BJ (cell line): ENCODE results near the gene INPP4A. TPM values are rescaled to one million over a fixed set of nuclear protein-coding genes. Genes with fewer than 3 reads are reported as not detected.

Experiments
- CTCF ChIA-PET: fragments of 350-600 bp; formaldehyde crosslinking; extraction: SDS; loops from one replicate; lab custom pipeline; 2021; ENCODE audit warnings: antibody characterized with exemption, inconsistent platforms; lab: Yijun Ruan, JAX
- POLR2A ChIA-PET: fragments of 300-600 bp; sonication (Branson Sonifier 250); formaldehyde crosslinking; extraction: SDS; loops from one replicate; lab custom pipeline; 2021; ENCODE audit warnings: antibody characterized with exemption; lab: Charles Lee
- DNase-seq: peaks from one replicate; pipeline ENCODE4 v3.0.0-alpha.2; 2011; ENCODE audit warnings: low read depth
- H3K27me3 ChIP-seq: 2 replicates; pipeline ENCODE4 v1.6.0; 2011; ENCODE audit warnings: low read length; ENCODE audit not compliant: control insufficient read depth, insufficient read depth
- H3K36me3 ChIP-seq: 2 replicates; pipeline ENCODE4 v1.5.1; 2011; ENCODE audit warnings: low read length; ENCODE audit not compliant: control insufficient read depth, insufficient read depth
- H3K4me3 ChIP-seq: 2 replicates; pipeline ENCODE4 v1.5.1; 2011; ENCODE audit warnings: low read depth, mild to moderate bottlenecking, control low read depth, low read length
- polyA plus RNA-seq: library from polyadenylated mRNA; depleted of rRNA; stranded (reverse); fragments of >200 nt; gene quantifications from 2 replicates; pipeline ENCODE4 v1.2.3, GENCODE V29; 2011
- TF ChIP-seq, protein P1 (sequence below): IDR thresholded peaks from 2 replicates; pipeline ENCODE4 v1.5.1; 2011; ENCODE audit warnings: low read depth, mild to moderate bottlenecking, control low read depth, inconsistent platforms, low read length, moderate library complexity; ENCODE audit not compliant: insufficient read depth

The INPP4A gene
- polyA plus RNA-seq, 1 experiment = 21.0 TPM

DNA sequence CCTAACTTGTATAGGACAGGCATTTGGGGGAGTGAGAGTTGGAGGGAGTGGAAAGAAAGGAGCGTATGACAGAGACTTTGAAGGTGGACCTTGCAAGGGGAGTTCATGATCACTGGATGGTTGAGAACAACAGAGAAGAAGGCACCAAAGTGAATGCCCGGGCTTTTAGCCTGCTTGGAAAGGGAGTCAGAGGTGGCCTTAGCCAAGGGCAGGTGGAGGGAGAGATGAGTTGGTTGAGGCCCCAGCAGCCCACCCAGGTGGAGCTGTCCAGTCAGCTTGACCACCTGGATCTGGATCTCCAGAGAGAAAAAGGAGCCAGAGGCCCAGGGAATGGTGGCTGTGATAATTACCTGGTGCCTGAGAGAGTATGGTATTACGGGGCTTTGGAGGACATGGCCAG, 90.1 kb downstream of the INPP4A start:
- Histone ChIP-seq H3K27me3 (no peaks in the 10 kb centered on the region), H3K4me3 (no peak overlapping the region), H3K36me3 (peaks cover 7% of the 10 kb centered on the region)
- DNase-seq = no peak
- ChIA-PET CTCF (interaction anchor here (0.8 to 0.9 kb wide), 2 partner anchors 14 to 803 kb away, joined by 3 read pairs; no protein-coding TSS in a partner anchor), POLR2A (no interaction called here)
- TF ChIP-seq, protein P1, sequence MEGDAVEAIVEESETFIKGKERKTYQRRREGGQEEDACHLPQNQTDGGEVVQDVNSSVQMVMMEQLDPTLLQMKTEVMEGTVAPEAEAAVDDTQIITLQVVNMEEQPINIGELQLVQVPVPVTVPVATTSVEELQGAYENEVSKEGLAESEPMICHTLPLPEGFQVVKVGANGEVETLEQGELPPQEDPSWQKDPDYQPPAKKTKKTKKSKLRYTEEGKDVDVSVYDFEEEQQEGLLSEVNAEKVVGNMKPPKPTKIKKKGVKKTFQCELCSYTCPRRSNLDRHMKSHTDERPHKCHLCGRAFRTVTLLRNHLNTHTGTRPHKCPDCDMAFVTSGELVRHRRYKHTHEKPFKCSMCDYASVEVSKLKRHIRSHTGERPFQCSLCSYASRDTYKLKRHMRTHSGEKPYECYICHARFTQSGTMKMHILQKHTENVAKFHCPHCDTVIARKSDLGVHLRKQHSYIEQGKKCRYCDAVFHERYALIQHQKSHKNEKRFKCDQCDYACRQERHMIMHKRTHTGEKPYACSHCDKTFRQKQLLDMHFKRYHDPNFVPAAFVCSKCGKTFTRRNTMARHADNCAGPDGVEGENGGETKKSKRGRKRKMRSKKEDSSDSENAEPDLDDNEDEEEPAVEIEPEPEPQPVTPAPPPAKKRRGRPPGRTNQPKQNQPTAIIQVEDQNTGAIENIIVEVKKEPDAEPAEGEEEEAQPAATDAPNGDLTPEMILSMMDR = no peak

DNA sequence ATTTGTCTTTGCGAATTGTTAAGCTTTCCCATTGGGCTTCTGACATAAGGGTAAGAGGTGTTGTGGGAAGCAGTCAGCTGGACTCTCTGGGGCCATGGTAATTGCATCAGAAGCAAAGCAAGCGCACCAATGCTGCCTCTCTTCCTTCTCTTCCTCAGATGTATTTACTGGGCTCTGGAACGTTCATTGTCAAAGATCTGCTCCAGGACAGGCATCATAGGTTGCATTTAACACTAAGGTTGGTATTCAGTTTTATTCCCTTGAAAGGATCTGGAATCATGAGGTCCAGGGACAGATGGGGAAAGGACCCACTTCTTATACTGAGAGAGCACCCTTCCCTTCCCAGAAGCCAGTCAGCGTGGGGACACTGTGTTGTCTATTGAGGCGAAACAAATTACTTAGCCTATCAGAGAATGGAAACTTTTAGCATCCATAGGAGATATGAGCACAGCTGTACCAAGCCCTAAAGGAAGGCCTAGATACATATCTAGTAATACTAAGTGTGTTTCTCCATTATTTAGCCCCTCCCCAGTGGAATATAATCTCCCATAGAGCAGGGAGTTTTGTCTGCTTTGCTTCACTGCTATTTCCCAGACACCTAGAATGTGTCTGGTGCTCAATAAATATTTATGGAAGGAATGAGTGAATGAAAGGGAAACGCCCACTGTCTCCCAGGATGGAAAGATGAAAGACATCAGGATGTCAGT, 91.5 kb downstream of the INPP4A start:
- no peaks in the 10 kb centered on the region for H3K27me3 ChIP-seq
- ChIA-PET POLR2A (no interaction called here), CTCF (no interaction called here)
- no peak overlapping the region for H3K4me3 ChIP-seq
- TF ChIP-seq, protein P1 = no peak
- H3K36me3 ChIP-seq = peaks cover 9% of the 10 kb centered on the region
- no peak for DNase-seq

DNA sequence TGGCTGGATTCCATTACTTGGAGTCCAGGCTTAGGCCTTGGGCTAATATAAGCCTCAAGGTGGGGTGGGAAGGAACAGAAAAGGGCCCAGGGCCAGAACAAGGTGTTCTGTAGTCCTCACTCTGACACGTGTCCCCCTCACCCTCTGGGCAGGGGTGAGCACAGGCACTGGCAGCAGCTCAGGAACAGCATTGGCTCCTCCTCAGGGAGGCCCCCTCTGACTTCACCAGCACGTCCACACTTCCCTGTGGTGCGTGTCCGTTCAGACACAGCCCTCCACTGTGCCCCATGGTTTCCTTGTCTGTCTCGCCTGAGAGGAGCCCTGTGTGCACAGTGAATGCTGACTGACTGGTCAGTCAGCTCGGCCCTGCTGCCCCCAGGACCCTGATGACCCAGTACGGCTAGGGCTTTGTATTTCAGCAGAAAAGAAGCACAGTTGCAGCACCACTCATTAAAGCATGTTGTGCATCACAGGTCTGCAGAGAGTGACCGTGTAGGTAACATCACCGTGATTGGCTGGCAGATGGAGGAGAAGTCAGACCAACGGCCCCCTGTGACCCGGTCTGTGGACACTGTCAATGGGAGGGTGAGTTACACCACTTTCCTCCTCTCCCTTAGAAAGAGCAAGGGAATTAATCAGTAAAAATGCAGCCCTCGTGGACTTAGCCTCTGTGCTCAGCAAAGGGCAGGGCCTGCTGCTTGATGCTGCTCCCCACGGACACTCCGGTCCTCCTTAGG, 92.9 kb downstream of the INPP4A start:
- Histone ChIP-seq H3K36me3 (peaks cover 9% of the 10 kb centered on the region), H3K4me3 (no peak overlapping the region), H3K27me3 (no peaks in the 10 kb centered on the region)
- CTCF ChIA-PET = no interaction called here
- POLR2A ChIA-PET = no interaction called here
- TF ChIP-seq, protein P1 = no peak
- DNase-seq = no peak

DNA sequence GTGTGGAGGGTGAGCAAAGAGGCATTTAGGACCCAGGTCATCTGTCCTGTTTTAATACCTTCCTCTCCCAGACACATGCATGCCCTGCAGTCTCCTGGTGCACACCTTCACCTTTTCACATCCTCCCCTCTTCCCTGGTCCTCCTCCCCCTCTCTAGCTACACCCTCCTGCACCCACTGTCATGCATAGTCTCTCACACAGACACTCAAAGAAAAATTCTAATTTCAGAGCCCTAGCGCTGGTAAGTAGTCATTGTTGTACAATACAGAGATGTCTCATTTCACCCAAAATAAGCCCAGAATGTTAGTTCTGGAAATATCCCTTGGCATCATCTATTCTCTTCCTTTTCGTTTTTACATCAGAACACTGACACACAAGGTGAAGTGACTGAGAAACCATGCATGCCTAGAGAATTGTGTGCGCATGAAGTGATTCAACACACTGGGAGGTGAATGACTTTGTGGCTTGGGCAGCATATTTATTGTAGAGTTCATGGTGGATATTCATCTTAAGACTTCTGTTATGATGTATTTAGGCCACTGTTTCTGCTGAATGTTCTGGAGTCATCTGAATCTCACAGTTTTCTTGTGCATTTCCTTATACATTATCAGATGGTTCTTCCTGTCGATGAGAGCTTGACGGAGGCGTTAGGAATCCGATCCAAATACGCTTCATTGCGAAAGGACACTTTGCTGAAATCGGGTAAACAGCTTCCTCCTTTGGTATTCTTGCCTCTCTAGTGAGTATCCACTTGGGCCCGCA, 93.8 kb downstream of the INPP4A start:
- Histone ChIP-seq H3K27me3 (no peaks in the 10 kb centered on the region), H3K36me3 (peaks cover 11% of the 10 kb centered on the region), H3K4me3 (no peak overlapping the region)
- no peak for DNase-seq
- TF ChIP-seq, protein P1 = no peak
- ChIA-PET CTCF (no interaction called here), POLR2A (no interaction called here)
